Measurements from ENCODE around the gene KCTD21.

The KCTD21 gene

GRCh38 chr11:78218707-78219492 is 30.5 kb upstream of the KCTD21 start:
- DNase-seq: no peak

- DNase-seq: no peak
Observed at GRCh38 chr11:78217650-78218541, 29.5 kb upstream of the KCTD21 start.

GRCh38 chr11:78216571-78217287 is 28.3 kb upstream of the KCTD21 start:
- DNase-seq: no peak

- DNase-seq: no peak
Observed at GRCh38 chr11:78216021-78216420, 27.6 kb upstream of the KCTD21 start.

- no peak for DNase-seq
Observed at GRCh38 chr11:78214331-78215194, 26.1 kb upstream of the KCTD21 start.

- no peak for DNase-seq
Observed at GRCh38 chr11:78213526-78214330, 25.3 kb upstream of the KCTD21 start.

GRCh38 chr11:78212586-78213371 is 24.4 kb upstream of the KCTD21 start:
- DNase-seq: no peak

GRCh38 chr11:78211565-78211964 is 23.1 kb upstream of the KCTD21 start:
- DNase-seq: no peak

GRCh38 chr11:78210000-78210608 is 21.7 kb upstream of the KCTD21 start:
- no peak for DNase-seq

- DNase-seq: no peak
Observed at GRCh38 chr11:78209478-78209877, 21.1 kb upstream of the KCTD21 start.

- no peak for DNase-seq
Observed at GRCh38 chr11:78208257-78209165, 20.1 kb upstream of the KCTD21 start.

- DNase-seq: no peak
Observed at GRCh38 chr11:78207532-78208256, 19.3 kb upstream of the KCTD21 start.

GRCh38 chr11:78205691-78206090 is 17.3 kb upstream of the KCTD21 start:
- no peak for DNase-seq

- DNase-seq: no peak
Observed at GRCh38 chr11:78205256-78205655, 16.8 kb upstream of the KCTD21 start.

- DNase-seq: peak; percentile 23
Observed at GRCh38 chr11:78203184-78203583, 14.8 kb upstream of the KCTD21 start.

GRCh38 chr11:78202733-78203167 is 14.3 kb upstream of the KCTD21 start:
- peak; percentile 30 for DNase-seq

- DNase-seq: no peak
Observed at GRCh38 chr11:78201096-78201818, 12.8 kb upstream of the KCTD21 start.

GRCh38 chr11:78200553-78200952 is 12.1 kb upstream of the KCTD21 start:
- no peak for DNase-seq

Data from activated T-cell treated with anti-CD3 and anti-CD28 coated beads for 4 hours (primary cell).